HepG2 (cell line): ENCODE data around the gene ADGRF4. TPM values are rescaled to one million over a fixed set of nuclear protein-coding genes. Genes with fewer than 3 reads are reported as not detected.

Source experiments
- ATAC-seq: fragments of 200-7000 bp; cut with Tn5 transposase; 3 replicates; pipeline ENCODE4 v1.9.1; 2020; ENCODE audit warnings: mild to moderate bottlenecking, moderate library complexity
- BruUV-seq: library from RNA; stranded (reverse); fragments of 400-500 nt; replicated peaks from 2 replicates; lab custom pipeline; 2021; lab: Mats Ljungman, UMichigan
- CTCF ChIA-PET: fragments of 300-600 bp; formaldehyde crosslinking; extraction: SDS; loops from one replicate; lab custom pipeline; 2021; ENCODE audit warnings: low total read pairs, inconsistent platforms, low intra/inter-chr PET ratio; lab: Yijun Ruan, JAX
- POLR2A ChIA-PET: fragments of 350-600 bp; sonication (Branson Sonifier 250); formaldehyde crosslinking; loops from one replicate; lab custom pipeline; 2020; ENCODE audit warnings: antibody characterized with exemption, inconsistent platforms; lab: Yijun Ruan, JAX
- DNase-seq: peaks from one replicate; pipeline ENCODE4 v3.0.0-alpha.2; 2015; ENCODE audit warnings: low spot score
- FAIRE-seq: peaks from 3 replicates; lab custom pipeline; 2011; peaks lifted over from hg19 to GRCh38; lab: Jason Lieb, UNC
- H2AFZ ChIP-seq: one replicate; pipeline ENCODE4 v1.6.1; 2011; ENCODE audit warnings: low read length, inconsistent platforms
- H3K27ac ChIP-seq: fragments of 300-600 bp; 3 replicates; pipeline ENCODE4 v1.8.0; 2011; ENCODE audit warnings: mixed run types, mild to moderate bottlenecking, mixed read lengths, low read length, inconsistent platforms; ENCODE audit not compliant: insufficient read depth; ENCODE audit errors: extremely low read length
- H3K27me3 ChIP-seq, 2 experiments: fragments of 200-600 bp in 1 of 2; 2 replicates in 1 of 2; 3 replicates in 1 of 2; pipeline versions ENCODE4 v1.6.0 to v1.8.0; 2011; ENCODE audit warnings: low read length in 2 of 2, mild to moderate bottlenecking in 2 of 2, moderate library complexity in 2 of 2, inconsistent platforms in 1 of 2; ENCODE audit not compliant: insufficient read depth in 2 of 2, control insufficient read depth in 1 of 2
- H3K36me3 ChIP-seq, 2 experiments: fragments of 200-600 bp in 1 of 2; replicated peaks in 1 of 2; 2 replicates in 1 of 2; 3 replicates in 1 of 2; pipeline versions ENCODE4 v1.5.1 to v1.8.0; 2011; ENCODE audit warnings: low read length in 2 of 2, inconsistent platforms in 1 of 2; ENCODE audit not compliant: insufficient read depth in 2 of 2, control insufficient read depth in 1 of 2
- H3K4me1 ChIP-seq: 2 replicates; pipeline ENCODE4 v1.5.1; 2012; ENCODE audit warnings: low read length, inconsistent platforms; ENCODE audit not compliant: insufficient read depth
- H3K4me2 ChIP-seq: 2 replicates; pipeline ENCODE4 v1.6.0; 2011; ENCODE audit warnings: low read depth, low read length, inconsistent platforms
- H3K4me3 ChIP-seq, 3 experiments: fragments of 200-600 bp in 1 of 3; sonication (generic), shearing (Covaris generic) in 1 of 3; replicated peaks in 1 of 3; 2 replicates each; pipeline ENCODE4 v1.5.1; 2011 to 2016; ENCODE audit warnings: low read length in 3 of 3, inconsistent platforms in 2 of 3, low read depth in 2 of 3, mild to moderate bottlenecking in 2 of 3, control low read depth in 1 of 3, mixed read lengths in 1 of 3; ENCODE audit not compliant: insufficient read depth in 1 of 3
- H3K79me2 ChIP-seq: one replicate; pipeline ENCODE4 v1.6.1; 2011; ENCODE audit warnings: low read length, inconsistent platforms; ENCODE audit not compliant: insufficient read depth
- H3K9ac ChIP-seq: 2 replicates; pipeline ENCODE4 v1.6.0; 2011; ENCODE audit warnings: mild to moderate bottlenecking, low read depth, low read length, inconsistent platforms; ENCODE audit not compliant: insufficient read depth
- H3K9me3 ChIP-seq: 2 replicates; pipeline ENCODE4 v1.5.1; 2012; ENCODE audit warnings: mild to moderate bottlenecking, low read length
- H4K20me1 ChIP-seq: 2 replicates; pipeline ENCODE4 v1.6.0; 2011; ENCODE audit warnings: inconsistent platforms, mild to moderate bottlenecking, low read length, moderate library complexity; ENCODE audit not compliant: insufficient read depth
- KAT2B ChIP-seq: fragments of 150-350 bp; IDR thresholded peaks from 2 replicates; pipeline ENCODE4 v1.6.1; 2014; ENCODE audit warnings: low read depth, low read length, borderline replicate concordance
- RAD51 ChIP-seq: fragments of 450-650 bp; IDR thresholded peaks from 2 replicates; pipeline ENCODE4 v1.6.1; 2016; ENCODE audit warnings: borderline replicate concordance
- SNRNP70 ChIP-seq: fragments of 200-400 bp; formaldehyde crosslinking; IDR thresholded peaks from 2 replicates; pipeline ENCODE4 v1.6.1; 2017; ENCODE audit warnings: mild to moderate bottlenecking, low read depth, low read length, moderate library complexity
- ZNF646 ChIP-seq: sonication (generic); formaldehyde crosslinking; IDR thresholded peaks from 2 replicates; pipeline ENCODE4 v1.9.0; 2021; ENCODE audit warnings: mild to moderate bottlenecking, missing genetic modification reagents
- WGBS: methylation state at CpG from one replicate; pipeline ENCODE4 v1.1.6; 2017; ENCODE audit warnings: low lambda C conversion rate; 5-methylcytosine and 5-hydroxymethylcytosine counted together
- in situ Hi-C: cut with HindIII; loops from 2 replicates; pipeline ENCODE4 v1.10.0; 2017; ENCODE audit warnings: low pct_unique_long_range_greater_than_20kb; ENCODE audit not compliant: extremely low pct_ligation_motif_present
- intact Hi-C: fragments of 100-400 bp; cut with micrococcal nuclease; formaldehyde crosslinking; loops from one replicate; pipeline ENCODE4 v1.10.0; 2022; ENCODE audit not compliant: unreplicated experiment
- polyA plus RNA-seq, 8 experiments: library from polyadenylated mRNA; depleted of rRNA in 3 of 8; stranded (reverse) in 7 of 8; unstranded in 1 of 8; fragments of >200 nt; fragmentation: Illumina TruSeq in 4 of 8; extraction: Trizol in 4 of 8; gene quantifications; 2 replicates each; pipeline versions ENCODE4 v1.2.1 to v1.2.3, GENCODE V29; 2011 to 2016; ENCODE audit warnings: low read depth in 4 of 8, missing spikeins in 1 of 8, mixed read lengths in 1 of 8; ENCODE audit not compliant: insufficient read depth in 1 of 8
- total RNA-seq, 5 experiments: library from RNA; depleted of rRNA; stranded (reverse); fragments of >200 nt; fragmentation: Illumina TruSeq; extraction: Trizol; gene quantifications; 2 replicates each; pipeline ENCODE4 v1.2.3, GENCODE V29; 2016; ENCODE audit warnings: low read depth in 1 of 5
- TF ChIP-seq, protein P1 (sequence below), 2 experiments: sonication (generic) in 1 of 2; formaldehyde crosslinking in 1 of 2; IDR thresholded peaks; 2 replicates each; pipeline versions ENCODE4 v1.5.1 to v1.6.1; 2011 to 2020; ENCODE audit warnings: borderline replicate concordance in 1 of 2, low read depth in 1 of 2, low read length in 1 of 2, mild to moderate bottlenecking in 1 of 2, missing genetic modification reagents in 1 of 2, moderate library complexity in 1 of 2

ADGRF4 gene
- total and polyA plus RNA-seq, 2 of the 13 experiments (the other 11 are each of a cell fraction or from before 2014, with no cell fraction given) = 0.01 TPM; not detected in 1

- TF ChIP-seq ZNF646 (CRISPR knock-in tag) = no peak
- TF ChIP-seq KAT2B = no peak
Observed at GRCh38 chr6:47680051-47680450, 18.3 kb upstream of the ADGRF4 start (continued).

DNA sequence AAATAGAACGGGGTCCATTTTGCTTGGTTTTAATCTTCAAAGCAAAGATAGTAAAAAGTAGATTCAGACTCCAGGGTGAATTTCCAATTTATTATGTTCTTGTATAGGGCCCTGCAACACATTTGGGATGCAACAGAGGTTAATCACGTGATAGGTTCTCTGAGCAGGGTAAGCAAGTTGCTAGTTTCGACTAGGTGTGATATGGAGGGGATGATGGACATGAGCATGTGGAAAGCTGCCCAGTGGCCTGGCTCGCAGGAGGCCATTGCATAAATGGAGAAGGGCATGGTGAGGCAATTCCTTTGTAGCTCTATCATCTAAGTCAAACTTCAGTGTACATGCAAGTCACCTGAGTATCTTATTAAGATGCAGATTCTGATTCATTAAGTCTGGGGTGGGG is 17.7 kb upstream of the ADGRF4 start:
- in situ Hi-C loops (no loop called here), intact Hi-C loops (no loop called here)
- no peaks in the 10 kb centered on the region for H4K20me1 ChIP-seq
- no peak overlapping the region for H3K27ac ChIP-seq
- DNase-seq (no peak), ATAC-seq (no peak), FAIRE-seq (no peak)
- H3K27me3 ChIP-seq = peaks cover 0 to 10% of the 10 kb centered on the region in 2 experiments; a peak in 2 of 5 replicates
- no peaks in the 10 kb centered on the region for H3K4me1 ChIP-seq
- no peaks in the 10 kb centered on the region for H3K36me3 ChIP-seq
- no peak overlapping the region for H3K9ac ChIP-seq
- H3K4me2 ChIP-seq = no peak overlapping the region
- ChIA-PET CTCF (no interaction called here), POLR2A (no interaction called here)
- no peaks in the 10 kb centered on the region for H3K79me2 ChIP-seq
- TF ChIP-seq RAD51 = peak; percentile 81
- TF ChIP-seq, protein P1, sequence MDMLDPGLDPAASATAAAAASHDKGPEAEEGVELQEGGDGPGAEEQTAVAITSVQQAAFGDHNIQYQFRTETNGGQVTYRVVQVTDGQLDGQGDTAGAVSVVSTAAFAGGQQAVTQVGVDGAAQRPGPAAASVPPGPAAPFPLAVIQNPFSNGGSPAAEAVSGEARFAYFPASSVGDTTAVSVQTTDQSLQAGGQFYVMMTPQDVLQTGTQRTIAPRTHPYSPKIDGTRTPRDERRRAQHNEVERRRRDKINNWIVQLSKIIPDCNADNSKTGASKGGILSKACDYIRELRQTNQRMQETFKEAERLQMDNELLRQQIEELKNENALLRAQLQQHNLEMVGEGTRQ (IDR thresholded peaks at IDR 0.05; ENCODE audit: low read depth, low read length) = peak; percentile 41; the same call in 1 of the 2 replicates
- TF ChIP-seq, protein P1 (CRISPR knock-in tag; IDR thresholded peaks at IDR 0.05; ENCODE audit: borderline replicate concordance) = no peak
- no peak for TF ChIP-seq SNRNP70
- H2AFZ ChIP-seq = no peak overlapping the region
- H3K4me3 ChIP-seq = no peak overlapping the region
- 4% methylated on average over 4 of the region's 4 CpGs for WGBS
- H3K9me3 ChIP-seq = no peaks in the 10 kb centered on the region
- BruUV-seq = no TSS peak
